ENCODE data around the gene SFXN1. TPM values are rescaled to one million over a fixed set of nuclear protein-coding genes. Genes with fewer than 3 reads are reported as not detected.

SFXN1 gene
- total and polyA plus RNA-seq, 7 donors = 8.6 to 25.0 (median 16.3) TPM

DNA sequence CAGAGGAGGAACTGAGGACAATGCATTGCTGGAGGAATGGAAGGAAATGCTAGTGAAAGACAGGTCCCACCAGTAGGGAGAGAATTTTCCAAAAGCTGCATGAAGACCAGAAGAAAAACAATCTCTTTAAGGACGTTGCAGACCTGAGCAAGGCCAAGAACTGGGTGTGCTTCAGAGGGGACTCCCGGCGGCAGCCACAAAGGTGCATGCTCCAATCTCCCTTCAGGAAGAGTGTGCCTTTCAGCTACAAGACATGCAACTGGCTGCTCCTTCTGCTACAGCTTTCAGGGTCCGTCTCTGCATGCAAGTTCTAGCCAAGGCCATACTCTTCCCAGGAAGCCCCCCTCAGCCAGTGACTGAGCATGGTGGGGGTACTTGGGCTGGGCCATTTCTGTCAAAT lies 62.9 kb downstream of the SFXN1 start:
- no peaks in the 10 kb centered on the region for H3K27me3 ChIP-seq (ENCODE audit: insufficient read depth in 3 of 3, low read length in 2 of 3)
- no peaks in the 10 kb centered on the region for H3K4me1 ChIP-seq
- DNase-seq = no peak
- WGBS, 3 donors = 56 to 61% (median 57%) methylated on average over 4 of the region's 4 CpGs
- no peak for ATAC-seq
- H3K9me3 ChIP-seq = no peaks in the 10 kb centered on the region
- intact Hi-C loops (cut with DNase I) = no loop called here
- TF ChIP-seq, protein P1, sequence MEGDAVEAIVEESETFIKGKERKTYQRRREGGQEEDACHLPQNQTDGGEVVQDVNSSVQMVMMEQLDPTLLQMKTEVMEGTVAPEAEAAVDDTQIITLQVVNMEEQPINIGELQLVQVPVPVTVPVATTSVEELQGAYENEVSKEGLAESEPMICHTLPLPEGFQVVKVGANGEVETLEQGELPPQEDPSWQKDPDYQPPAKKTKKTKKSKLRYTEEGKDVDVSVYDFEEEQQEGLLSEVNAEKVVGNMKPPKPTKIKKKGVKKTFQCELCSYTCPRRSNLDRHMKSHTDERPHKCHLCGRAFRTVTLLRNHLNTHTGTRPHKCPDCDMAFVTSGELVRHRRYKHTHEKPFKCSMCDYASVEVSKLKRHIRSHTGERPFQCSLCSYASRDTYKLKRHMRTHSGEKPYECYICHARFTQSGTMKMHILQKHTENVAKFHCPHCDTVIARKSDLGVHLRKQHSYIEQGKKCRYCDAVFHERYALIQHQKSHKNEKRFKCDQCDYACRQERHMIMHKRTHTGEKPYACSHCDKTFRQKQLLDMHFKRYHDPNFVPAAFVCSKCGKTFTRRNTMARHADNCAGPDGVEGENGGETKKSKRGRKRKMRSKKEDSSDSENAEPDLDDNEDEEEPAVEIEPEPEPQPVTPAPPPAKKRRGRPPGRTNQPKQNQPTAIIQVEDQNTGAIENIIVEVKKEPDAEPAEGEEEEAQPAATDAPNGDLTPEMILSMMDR (IDR thresholded peaks at IDR 0.05) = no peak
- H3K27ac ChIP-seq = no peak overlapping the region
- H3K36me3 ChIP-seq (ENCODE audit: insufficient read depth in 1 of 2, low read depth in 1 of 2) = no peaks in the 10 kb centered on the region
- H3K4me3 ChIP-seq = no peak overlapping the region

DNA sequence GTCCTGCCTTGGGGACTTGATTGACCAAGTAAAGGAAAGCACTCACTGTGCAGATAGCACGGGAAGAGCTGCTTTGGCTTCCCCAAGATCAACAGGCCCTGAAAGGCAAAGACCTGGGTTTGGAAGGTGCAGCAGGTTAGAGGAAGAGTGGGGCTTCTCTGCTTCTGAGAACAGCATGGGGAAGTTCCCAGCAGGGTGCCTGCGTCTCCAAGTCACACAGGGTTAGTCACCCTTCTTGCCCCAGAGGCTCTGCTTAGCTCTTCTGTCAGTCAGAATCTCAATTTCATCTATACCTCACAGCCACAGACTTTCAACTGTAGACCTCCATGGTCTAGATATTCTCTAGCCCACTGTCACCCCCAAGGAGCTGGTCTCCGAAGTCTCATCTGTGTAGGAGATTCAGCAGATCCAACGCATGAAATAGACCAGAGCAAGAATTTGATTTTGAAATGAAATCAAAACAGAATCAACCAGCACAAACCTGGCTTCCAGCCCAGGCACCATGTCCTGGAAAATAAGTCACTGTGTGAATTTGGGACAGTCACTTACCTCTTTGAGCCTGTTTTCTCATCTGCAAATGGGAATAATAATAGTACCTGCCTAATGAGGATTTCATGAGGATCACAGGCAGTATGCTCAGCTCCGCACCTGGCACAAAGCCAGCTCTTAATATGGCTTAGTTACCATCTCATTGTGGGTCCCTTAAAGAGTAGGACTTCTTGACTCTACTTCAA lies 64.0 kb downstream of the SFXN1 start:
- H3K27me3 ChIP-seq (ENCODE audit: insufficient read depth in 3 of 3, low read length in 2 of 3) = peaks cover 0 to 3% (median 2%) of the 10 kb centered on the region in 3 donors
- H3K36me3 ChIP-seq (ENCODE audit: insufficient read depth in 1 of 2, low read depth in 1 of 2) = no peaks in the 10 kb centered on the region
- no peak for ATAC-seq
- TF ChIP-seq, protein P1 (IDR thresholded peaks at IDR 0.05) = no peak
- DNase-seq = no peak
- no peaks in the 10 kb centered on the region for H3K9me3 ChIP-seq
- 30 to 45% (median 42%) methylated on average over 5 of the region's 5 CpGs for WGBS, 3 donors
- no peaks in the 10 kb centered on the region for H3K4me1 ChIP-seq
- intact Hi-C loops (cut with DNase I) = no loop called here
- H3K4me3 ChIP-seq = no peak overlapping the region
- H3K27ac ChIP-seq = no peak overlapping the region

DNA sequence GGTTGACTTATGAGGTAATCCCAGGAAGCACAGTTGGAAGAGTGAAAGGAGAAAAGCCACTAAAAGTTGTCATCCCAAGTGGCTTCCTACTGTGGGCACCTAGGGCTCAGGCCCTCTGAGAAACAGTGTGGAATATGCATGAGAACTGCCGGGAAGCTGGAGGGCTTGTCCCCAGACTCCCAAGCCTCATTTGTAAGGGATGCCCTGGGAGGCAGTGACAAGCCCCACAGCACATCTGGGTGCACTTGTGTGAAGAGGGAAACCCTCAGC lies 64.5 kb downstream of the SFXN1 start:
- Histone ChIP-seq H3K9me3 (no peaks in the 10 kb centered on the region), H3K27me3 (ENCODE audit: insufficient read depth in 3 of 3, low read length in 2 of 3) (peaks cover 0 to 8% (median 3%) of the 10 kb centered on the region in 3 donors), H3K4me3 (no peak overlapping the region), H3K4me1 (no peaks in the 10 kb centered on the region), H3K27ac (no peak overlapping the region), H3K36me3 (ENCODE audit: insufficient read depth in 1 of 2, low read depth in 1 of 2) (no peaks in the 10 kb centered on the region)
- no peak for ATAC-seq
- TF ChIP-seq, protein P1 (IDR thresholded peaks at IDR 0.05) = no peak
- no peak for DNase-seq
- intact Hi-C loops (cut with DNase I) = no loop called here
- WGBS, 3 donors = 47 to 61% (median 53%) methylated on average over 1 of the region's 1 CpG

GRCh38 chr5:175544108-175544511 lies 65.8 kb downstream of the SFXN1 start:
- ATAC-seq = no peak

More at GRCh38 chr5:175544108-175544511, 65.8 kb downstream of the SFXN1 start:
- no peaks in the 10 kb centered on the region for H3K9me3 ChIP-seq
- no peaks in the 10 kb centered on the region for H3K36me3 ChIP-seq (ENCODE audit: insufficient read depth in 1 of 2, low read depth in 1 of 2)
- WGBS, 3 donors = 97 to 100% (median 100%) methylated on average over 1 of the region's 1 CpG
- no peaks in the 10 kb centered on the region for H3K4me1 ChIP-seq
- TF ChIP-seq, protein P1 (IDR thresholded peaks at IDR 0.05) = no peak
- H3K27me3 ChIP-seq (ENCODE audit: insufficient read depth in 3 of 3, low read length in 2 of 3) = peaks cover 0 to 11% (median 3%) of the 10 kb centered on the region in 3 donors
- no peak overlapping the region for H3K27ac ChIP-seq
- DNase-seq = no peak
- H3K4me3 ChIP-seq = no peak overlapping the region
- intact Hi-C loops (cut with DNase I) = no loop called here

Measured in psoas muscle (tissue), 8 donors.